ENCODE data around the gene EPHB3.

- TF ChIP-seq, protein P1, sequence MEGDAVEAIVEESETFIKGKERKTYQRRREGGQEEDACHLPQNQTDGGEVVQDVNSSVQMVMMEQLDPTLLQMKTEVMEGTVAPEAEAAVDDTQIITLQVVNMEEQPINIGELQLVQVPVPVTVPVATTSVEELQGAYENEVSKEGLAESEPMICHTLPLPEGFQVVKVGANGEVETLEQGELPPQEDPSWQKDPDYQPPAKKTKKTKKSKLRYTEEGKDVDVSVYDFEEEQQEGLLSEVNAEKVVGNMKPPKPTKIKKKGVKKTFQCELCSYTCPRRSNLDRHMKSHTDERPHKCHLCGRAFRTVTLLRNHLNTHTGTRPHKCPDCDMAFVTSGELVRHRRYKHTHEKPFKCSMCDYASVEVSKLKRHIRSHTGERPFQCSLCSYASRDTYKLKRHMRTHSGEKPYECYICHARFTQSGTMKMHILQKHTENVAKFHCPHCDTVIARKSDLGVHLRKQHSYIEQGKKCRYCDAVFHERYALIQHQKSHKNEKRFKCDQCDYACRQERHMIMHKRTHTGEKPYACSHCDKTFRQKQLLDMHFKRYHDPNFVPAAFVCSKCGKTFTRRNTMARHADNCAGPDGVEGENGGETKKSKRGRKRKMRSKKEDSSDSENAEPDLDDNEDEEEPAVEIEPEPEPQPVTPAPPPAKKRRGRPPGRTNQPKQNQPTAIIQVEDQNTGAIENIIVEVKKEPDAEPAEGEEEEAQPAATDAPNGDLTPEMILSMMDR (IDR thresholded peaks at IDR 0.05; ENCODE audit: low read depth, low read length, missing input control), result no peak
- TF ChIP-seq RAD21 (IDR thresholded peaks at IDR 0.05) (no peak), YY1 (IDR thresholded peaks at IDR 0.05) (no peak), SP1 (IDR thresholded peaks at IDR 0.05) (no peak), RXRA (IDR thresholded peaks at IDR 0.05) (no peak), FOXA1 (IDR thresholded peaks at IDR 0.05) (no peak), GABPA (IDR thresholded peaks at IDR 0.05 in 1 of 2, conservative IDR thresholded peaks at IDR 0.05 in 1 of 2) (no peak), REST (IDR thresholded peaks at IDR 0.05) (no peak), JUND (IDR thresholded peaks at IDR 0.05) (no peak), TAF1 (conservative IDR thresholded peaks at IDR 0.05) (no peak)
- TF ChIP-seq, protein P2, sequence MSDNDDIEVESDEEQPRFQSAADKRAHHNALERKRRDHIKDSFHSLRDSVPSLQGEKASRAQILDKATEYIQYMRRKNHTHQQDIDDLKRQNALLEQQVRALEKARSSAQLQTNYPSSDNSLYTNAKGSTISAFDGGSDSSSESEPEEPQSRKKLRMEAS (IDR thresholded peaks at IDR 0.05), result no peak
- TF ChIP-seq, protein P3, sequence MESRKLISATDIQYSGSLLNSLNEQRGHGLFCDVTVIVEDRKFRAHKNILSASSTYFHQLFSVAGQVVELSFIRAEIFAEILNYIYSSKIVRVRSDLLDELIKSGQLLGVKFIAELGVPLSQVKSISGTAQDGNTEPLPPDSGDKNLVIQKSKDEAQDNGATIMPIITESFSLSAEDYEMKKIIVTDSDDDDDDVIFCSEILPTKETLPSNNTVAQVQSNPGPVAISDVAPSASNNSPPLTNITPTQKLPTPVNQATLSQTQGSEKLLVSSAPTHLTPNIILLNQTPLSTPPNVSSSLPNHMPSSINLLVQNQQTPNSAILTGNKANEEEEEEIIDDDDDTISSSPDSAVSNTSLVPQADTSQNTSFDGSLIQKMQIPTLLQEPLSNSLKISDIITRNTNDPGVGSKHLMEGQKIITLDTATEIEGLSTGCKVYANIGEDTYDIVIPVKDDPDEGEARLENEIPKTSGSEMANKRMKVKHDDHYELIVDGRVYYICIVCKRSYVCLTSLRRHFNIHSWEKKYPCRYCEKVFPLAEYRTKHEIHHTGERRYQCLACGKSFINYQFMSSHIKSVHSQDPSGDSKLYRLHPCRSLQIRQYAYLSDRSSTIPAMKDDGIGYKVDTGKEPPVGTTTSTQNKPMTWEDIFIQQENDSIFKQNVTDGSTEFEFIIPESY (IDR thresholded peaks at IDR 0.05), result no peak
- TF ChIP-seq, protein P4, sequence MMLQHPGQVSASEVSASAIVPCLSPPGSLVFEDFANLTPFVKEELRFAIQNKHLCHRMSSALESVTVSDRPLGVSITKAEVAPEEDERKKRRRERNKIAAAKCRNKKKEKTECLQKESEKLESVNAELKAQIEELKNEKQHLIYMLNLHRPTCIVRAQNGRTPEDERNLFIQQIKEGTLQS (IDR thresholded peaks at IDR 0.05), result no peak
These were observed 10.5 kb upstream of the EPHB3 start for GRCh38 chr3:184551103-184551502.
